Measurements from ENCODE around the gene SRPK2.

Gene SRPK2

DNA sequence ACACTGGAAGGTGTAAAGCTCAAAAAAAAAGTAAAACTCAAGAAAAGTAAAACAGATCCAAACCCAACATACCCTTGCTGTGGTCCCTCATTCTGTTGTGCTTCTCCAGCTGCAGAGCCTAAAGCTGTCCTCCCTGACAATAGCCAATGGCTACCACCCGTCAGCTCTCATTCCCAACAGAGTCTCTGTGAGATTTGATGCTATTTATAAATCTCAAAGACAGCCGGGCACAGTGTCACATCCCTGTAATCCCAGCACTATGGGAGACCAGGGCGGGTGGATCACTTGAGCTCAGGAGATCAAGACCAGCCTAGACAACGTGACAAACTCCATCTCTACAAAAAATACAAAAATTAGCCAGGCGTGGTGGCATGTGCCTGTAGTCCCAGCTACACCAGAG, 258.7 kb downstream of the SRPK2 start:
- DNase-seq, result no peak

DNA sequence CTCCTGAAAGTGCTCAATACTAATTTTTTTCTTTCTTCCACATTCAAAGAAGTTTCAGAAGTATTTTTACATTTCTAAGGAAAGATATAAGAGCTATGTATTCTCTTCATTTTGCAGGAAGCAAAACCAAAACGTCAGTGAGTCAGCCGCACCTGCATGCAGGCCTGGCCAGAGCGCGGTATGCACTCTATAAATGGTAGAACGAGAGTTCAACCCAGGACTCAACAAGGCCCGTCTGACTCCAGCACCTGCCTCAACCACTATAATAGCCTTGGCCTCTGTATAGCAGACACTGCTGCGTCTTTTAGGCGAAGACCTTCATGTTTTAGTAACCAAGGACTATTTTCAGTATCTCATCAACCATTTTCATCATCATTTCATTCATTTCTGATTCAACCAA, 261.5 kb downstream of the SRPK2 start:
- DNase-seq, result no peak

DNA sequence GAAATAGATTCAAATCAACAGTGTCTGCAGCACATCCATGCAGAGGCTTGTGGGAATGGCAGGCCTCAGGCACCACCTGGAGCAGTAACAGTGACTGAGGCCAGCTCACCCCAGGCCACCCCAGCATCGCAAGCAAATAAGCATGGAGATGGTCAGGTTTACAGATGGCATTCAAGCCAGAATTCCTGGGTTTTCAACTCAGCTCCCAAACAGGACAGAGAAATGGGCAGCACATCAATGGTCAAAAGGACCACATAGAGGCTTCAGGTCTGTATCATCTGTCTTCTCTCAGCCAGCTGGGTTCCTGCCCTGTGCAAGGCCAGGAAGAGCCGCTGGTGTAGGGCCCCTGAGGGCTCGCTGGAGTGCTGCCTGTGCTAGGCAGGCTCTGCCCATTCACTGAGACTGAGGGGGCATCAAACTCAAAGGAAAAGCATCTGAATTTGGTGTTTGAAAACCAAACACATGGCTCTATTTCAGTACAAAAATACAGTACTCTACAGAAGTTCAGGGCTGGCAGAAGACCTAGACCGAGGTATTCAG, 262.2 kb downstream of the SRPK2 start:
- no peak for DNase-seq

DNA sequence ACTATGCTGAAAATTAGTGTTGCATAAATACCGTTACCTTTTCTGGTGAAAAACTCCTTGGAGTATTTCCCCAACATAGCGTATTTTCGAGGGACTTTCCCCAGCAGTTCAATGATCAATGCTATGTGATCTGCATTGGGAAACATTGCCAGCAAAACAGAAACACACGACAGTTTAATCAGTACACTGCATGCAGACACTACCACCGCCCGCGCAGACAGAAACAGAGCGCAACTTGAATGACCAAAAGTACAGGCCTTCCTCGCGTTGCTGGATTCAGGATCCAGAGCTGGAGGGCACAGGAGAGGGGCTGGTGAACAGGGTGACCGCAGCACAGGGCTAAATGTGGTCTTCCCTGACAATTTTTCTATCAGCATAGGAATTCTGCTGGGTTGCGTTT, 263.0 kb downstream of the SRPK2 start:
- no peak for DNase-seq

DNA sequence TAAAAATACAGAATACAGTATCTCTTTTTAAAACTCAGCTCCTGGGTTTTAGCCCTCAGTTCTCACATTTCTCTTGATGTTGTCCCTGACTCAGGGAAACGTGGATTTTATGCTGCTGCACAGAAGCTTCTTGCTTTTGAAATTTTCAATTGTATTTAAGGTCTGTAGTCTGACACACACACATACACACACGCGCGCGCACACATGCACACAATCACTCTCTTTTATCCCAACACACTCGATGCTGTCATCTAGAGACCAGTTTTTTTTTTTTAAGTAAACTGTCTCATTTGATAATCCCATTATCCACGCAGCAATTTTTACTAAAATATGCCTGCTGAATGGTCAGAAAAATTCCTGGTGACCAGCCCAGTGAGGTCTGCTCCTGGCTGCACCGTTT, 266.1 kb downstream of the SRPK2 start:
- DNase-seq, result no peak

DNA sequence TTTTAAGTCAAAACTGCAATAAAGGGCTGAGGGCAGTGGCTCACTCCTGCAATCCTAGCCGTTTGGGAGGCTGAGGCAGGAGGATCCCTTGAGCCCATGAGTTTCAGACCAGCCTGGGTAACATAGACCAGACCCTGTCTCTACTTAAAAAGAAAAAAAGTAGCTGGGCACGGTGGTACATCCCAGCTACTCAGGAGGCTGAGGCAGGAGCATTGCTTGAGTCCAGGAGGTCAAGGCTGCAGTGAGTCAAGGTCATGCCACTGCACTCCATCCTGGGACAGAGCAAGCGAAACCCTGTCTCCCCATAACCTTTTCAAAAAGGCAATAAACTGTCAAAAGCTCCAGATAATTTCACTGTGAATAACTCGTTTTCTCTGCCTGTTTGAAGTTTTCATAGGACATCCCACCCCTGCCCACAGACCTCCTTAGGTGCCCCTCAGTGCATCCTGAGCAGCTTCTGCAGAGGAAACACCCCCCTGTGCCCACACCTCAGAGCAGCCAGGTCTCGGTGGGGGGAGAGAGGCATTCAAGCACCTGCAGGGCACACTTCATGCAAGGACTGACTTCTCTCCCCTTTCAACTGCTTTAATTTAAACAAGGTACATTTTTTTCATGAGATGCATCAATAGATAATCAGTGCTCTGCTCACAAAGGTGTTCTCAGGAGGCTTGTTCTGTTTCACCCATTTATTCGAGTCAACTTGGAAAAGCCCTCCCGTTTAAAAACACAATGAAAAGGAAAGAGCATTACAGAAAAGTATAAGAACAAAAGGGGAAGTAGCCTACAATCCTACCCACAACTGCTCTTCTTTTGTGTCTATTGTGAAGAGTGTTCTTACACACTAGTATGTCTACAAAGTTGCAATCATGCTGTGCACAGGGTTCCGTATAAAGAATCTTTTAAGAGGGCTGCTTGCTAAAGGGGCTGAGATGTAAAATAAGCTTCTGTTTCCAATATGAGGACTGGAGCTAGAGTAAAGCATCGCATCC, 269.8 kb downstream of the SRPK2 start:
- no peak for DNase-seq

DNA sequence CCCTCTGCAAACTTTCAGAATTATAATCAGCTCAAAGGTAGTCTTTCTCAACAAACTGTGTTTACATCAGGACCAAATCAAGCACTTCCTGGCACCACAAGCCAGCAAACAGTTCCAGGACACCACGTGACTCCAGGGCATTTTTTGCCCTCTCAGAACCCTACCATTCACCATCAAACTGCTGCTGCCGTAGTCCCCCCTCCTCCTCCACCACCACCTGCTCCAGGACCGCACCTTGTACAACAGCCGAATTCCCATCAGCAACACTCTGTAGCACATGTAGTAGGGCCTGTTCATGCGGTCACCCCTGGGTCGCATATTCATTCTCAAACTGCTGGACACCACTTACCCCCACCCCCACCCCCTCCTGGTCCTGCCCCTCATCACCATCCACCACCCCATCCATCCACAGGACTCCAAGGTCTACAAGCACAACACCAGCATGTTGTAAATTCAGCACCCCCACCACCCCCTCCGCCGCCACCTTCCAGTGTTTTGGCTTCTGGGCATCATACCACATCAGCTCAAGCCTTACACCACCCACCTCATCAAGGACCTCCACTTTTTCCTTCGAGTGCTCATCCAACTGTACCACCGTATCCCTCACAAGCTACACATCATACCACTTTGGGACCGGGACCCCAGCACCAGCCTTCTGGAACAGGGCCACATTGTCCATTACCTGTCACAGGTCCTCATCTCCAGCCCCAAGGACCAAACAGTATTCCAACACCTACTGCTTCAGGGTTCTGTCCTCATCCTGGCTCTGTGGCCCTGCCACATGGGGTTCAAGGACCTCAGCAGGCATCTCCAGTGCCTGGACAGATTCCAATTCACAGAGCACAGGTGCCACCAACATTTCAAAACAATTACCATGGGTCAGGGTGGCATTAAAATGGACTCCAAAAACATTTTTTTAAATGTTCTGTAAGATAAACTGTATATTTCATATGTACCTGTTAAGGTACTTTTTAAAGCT, 276.0 kb downstream of the SRPK2 start:
- DNase-seq, result no peak

DNA sequence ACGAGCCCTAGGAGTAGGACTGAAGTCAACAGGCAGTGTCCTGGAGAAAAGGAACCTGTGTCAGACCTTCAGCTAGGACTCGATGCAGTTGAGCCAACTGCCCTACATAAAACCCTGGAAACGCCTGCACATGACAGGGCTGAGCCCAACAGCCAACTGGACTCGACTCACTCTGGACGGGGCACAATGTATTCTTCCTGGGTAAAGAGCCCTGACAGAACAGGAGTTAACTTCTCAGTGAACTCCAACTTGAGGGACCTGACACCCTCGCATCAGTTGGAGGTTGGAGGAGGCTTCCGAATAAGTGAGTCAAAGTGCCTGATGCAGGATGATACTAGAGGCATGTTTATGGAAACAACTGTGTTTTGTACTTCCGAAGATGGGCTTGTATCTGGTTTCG, 281.3 kb downstream of the SRPK2 start:
- DNase-seq, result no peak

DNA sequence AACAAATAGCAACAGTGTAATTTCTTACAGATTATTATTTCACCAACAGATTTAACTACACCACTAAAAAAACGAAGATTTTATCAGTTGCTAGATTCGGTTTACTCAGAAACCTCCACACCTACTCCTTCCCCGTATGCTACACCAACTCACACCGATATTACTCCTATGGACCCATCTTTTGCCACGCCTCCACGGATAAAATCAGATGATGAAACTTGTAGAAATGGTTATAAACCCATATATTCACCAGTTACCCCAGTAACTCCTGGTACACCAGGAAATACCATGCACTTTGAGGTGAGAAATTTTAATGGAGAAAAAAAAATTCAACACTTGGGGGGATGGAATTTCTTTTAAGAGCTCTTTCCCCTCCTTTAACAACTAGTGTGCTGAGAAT, 282.2 kb downstream of the SRPK2 start:
- DNase-seq, result peak; percentile 54

DNA sequence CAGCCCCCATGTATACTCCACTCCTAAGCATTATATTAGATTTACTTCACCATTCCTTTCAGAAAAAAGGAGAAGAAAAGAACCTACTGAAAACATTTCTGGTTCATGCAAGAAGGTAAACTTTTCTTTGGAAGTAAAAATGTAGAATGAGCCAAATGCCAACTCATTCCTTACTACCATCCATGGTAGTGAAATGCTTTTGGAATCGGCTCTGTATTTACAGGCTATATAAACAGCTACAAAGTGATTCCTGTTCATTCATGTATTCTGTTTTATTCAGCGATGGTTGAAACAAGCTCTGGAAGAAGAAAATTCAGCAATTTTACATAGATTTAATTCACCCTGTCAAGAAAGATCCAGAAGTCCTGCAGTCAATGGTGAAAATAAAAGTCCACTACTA, 283.1 kb downstream of the SRPK2 start:
- no peak for DNase-seq

DNA sequence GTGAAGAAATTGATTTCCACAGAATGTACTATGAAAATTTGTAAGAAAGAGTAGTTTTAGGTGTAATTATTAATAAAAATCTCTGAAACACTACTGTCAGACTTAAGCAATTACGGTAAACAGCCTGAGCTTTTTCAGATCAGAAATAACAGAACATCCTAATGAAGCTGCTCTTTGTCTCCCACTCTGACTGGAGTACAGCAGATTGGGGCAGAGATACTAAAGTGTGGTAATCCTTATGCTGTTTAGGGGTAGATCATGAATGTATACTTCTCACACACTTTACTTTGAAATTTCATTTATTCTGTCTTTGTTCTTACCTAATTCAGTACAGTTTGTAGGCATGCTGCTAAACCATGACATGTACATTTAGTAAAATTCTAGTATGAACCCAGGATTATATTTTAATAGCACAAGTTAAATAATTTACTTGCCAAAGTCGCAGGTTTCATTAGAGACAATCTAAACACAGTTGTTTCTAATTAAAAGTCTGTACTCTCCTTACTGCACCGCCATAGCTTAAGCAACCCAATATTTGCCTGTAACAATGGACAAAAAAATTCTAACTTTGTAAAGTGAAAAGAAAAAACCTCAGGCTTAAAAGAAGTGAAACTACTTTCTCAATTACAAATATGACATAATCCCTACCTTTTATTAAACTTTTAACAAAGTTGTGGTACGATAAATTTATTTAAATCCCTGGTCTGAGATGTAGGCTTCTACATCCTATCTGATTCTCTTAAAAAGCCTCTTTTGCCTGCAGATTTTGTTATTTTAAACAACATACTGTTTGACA, 286.0 kb downstream of the SRPK2 start:
- no peak for DNase-seq

DNA sequence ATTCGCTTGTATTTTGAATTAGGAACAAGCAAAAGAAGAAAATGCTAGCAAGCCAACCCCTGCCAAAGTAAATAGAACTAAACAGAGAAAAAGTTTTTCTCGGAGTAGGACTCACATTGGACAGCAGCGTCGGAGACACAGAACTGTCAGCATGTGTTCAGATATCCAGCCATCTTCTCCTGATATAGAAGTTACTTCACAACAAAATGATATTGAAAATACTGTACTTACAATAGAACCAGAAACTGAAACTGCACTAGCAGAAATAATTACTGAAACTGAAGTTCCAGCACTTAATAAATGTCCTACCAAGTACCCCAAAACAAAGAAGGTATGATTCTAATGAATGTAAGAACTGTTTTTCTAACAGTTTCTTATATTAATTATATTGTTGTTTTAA, 286.9 kb downstream of the SRPK2 start:
- DNase-seq, result no peak

DNA sequence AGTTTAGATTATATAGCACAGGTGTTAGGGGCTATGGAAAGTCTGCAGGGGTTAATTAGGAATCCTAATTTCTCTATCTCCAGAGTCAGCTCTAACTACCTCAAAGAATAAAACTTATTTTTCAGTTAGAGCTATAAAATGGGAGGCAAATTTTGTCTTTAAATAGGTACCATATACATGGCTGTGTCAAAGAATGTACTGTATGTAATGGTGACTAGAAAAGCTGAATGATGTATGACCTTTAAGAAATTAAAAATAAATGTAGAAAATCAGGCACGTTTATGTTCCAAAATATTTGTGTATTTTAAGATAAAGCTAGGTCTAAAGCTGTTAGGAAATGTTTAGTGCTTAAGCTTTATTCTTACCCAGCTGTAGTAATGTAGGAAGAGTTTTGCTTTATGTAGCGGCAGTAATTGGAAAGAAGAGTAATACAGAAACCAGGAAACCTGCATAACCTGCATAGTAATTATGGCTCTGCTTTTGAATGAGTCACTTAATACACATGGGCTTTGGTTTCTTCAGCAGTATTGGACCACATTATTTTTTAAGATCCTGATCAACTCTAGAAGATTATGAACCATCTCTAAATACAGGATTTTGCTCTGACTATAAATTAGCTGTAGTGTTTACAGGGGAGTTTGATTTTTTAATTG, 289.7 kb downstream of the SRPK2 start:
- peak; percentile 68 for DNase-seq

DNA sequence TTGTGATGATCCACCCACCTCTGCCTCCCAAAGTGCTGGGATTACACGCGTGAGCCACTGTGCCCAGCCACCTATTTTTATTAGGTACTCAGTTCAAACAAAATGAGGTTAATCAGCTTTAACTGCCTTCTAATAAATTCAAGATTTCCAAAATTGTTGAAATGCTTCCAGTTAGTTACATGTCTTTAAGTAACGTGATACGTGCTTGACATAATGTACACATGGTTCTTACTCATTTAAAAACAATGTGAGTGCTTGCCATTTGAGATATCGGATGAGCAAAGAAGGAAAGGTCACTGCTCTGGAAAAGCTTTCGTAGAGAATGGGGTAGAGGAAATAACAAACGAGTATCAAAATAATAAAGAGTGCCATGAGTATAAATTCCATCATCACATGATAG, 291.1 kb downstream of the SRPK2 start:
- no peak for DNase-seq

DNA sequence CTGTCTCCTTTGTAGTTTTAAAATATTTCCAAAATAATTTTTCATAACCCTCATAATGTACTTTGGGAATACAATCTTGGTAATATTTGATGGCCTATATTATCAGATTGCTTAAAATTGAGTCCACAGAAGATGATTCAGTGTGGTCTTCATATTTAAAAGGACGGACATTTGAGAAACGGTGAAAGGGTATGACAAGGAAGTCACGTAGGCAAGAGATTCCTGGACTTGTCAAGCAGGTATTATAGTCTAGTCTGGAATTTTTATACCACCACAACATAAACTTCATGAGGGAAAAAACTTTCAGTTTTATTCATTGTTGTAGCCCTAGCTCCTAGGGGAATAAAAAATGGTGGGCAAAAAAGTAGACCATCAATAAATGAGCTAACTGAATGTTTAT, 292.4 kb downstream of the SRPK2 start:
- DNase-seq, result no peak

DNA sequence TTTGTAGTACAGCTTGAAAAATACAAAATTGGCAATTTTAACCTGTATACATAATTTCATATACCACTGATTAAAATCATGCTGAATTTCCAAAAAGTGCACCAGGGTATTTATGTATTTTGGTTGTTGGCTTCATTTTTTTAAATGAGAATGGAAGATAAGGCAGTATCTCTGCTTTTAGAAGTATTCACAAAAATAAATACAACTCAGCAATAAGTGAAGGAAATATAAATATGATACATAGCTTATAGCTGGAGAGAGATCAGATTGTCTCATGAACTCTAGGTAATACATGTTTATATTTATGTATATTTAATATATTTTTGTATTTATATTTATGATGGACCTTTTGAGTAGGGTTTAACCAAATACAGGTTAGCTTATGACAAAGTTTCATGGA, 293.8 kb downstream of the SRPK2 start:
- DNase-seq, result no peak

DNA sequence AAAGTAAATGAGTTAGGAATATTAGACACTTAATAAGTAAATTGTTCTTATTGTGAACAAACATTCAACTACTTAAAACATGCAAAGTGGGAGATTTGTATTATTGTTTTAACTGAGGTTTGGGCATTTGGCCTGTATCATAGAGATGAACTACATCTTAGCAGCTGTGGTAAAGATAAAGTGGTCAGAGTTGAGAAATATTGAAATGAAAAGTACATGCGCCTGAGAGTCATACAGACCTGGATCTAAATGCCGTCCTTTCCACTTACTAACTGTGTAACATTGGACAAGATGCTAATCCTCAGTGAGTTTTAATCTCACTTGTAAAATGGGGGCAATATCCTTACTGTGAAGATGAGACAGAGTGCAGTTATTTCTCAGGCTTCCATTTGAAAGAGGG, 300.3 kb downstream of the SRPK2 start:
- no peak for DNase-seq

DNA sequence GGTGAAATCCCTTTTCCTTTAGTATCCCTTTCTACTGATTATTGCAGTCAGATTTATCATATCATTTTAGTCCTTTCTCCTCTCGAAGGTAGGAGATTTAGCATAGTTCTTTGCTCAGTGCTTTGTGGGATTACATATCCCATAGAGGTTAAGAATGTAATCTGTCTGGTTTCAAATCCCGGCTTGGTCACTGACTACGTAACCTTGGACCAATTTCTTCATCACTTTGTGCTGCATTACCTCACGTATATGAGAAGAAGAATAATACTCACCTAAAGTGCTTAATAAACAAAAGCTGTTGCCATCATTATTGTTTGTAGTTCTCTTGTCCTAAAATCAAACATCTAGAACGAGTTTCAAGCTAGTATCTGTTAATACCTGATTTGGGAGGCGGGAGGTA, 300.7 kb downstream of the SRPK2 start:
- DNase-seq, result no peak

DNA sequence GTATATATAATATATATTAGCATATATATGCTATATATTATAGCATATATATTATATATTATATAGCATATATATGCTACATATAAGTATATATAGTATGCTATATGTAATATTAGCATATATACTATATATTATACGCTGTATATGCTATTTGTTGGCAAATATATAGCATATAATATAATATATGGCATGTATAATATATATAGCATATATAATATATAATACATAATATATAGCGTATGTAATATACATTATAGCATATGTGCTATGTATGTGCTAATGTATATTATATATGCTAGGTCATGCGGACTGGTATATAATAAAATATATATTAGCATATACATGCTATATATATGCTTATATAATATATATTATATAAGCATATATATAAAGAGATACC, 301.9 kb downstream of the SRPK2 start:
- no peak for DNase-seq

DNA sequence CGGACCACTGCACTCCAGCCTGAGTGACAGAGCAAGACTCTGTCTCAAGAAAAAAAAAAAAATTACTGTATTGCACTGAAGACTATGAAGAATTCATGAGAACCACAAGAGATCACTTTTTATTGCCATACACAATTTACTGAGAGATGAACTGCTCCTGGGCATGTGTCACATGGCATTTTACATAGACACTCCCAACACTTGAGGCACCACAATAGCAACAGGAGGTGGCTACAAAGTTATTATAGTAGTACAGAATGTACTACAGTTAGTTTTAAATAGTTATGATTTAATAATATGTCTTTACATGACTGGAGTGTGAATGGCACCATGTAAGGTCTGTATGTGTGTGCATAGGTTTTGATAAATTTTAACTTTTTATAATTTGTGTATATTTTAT, 304.1 kb downstream of the SRPK2 start:
- DNase-seq, result no peak

DNA sequence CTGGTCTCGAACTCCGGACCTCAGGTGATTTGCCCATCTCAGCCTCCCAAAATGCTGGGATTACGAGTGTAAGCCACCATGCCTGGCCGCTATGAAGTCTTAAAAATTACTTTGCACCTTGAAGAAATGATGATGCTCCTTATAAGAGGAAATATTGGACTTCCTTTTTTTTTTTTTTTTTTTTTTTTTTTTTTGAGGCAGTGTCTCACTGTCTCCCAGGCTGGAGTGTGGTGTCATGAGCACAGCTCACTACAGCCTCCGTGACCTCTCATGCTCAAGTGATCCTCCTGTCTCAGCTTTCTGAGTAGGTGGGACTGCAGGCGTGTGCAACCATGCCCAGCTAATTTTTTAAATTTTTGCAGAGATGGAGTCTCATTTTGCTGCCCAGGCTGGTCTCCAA, 309.4 kb downstream of the SRPK2 start:
- no peak for DNase-seq

DNA sequence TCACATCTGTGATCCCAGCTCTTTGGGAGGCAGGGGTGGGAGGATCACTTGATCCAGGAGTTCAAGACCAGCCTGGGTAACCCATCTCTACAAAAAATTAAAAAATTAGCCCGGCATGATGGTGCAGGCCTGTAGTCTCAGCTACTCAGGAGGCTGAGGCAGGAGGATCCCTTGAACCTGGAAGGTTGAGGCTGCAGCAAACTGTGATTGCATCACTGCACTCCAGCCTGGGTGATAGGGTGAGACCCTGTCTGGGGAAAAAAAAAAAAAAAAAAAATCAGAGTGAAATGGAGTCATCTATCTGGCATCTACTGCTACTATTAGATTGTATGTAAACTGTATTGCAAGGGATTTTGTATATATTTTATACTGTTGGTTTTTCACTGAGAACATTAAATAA, 315.6 kb downstream of the SRPK2 start:
- no peak for DNase-seq
